Activated T-cell treated with anti-CD3 and anti-CD28 coated beads for 1 hour (primary cell): ENCODE measurements around the gene SNTG2.

ENCODE experiments used
- DNase-seq: peaks from one replicate; pipeline ENCODE4 v3.0.0-alpha.2; 2020; ENCODE audit warnings: low read depth

The SNTG2 gene

GRCh38 chr2:1318366-1319009 lies 367.8 kb downstream of the SNTG2 start:
- DNase-seq, result no peak

GRCh38 chr2:1319393-1319792 lies 368.7 kb downstream of the SNTG2 start:
- no peak for DNase-seq

GRCh38 chr2:1321321-1321720 lies 370.7 kb downstream of the SNTG2 start:
- no peak for DNase-seq

- DNase-seq, result no peak
Measured at GRCh38 chr2:1324884-1325283, 374.2 kb downstream of the SNTG2 start.

- no peak for DNase-seq
Measured at GRCh38 chr2:1328684-1329083, 378.0 kb downstream of the SNTG2 start.

GRCh38 chr2:1339388-1340140 lies 388.9 kb downstream of the SNTG2 start:
- no peak for DNase-seq

GRCh38 chr2:1340141-1340512 lies 389.5 kb downstream of the SNTG2 start:
- no peak for DNase-seq

GRCh38 chr2:1341404-1342120 lies 390.9 kb downstream of the SNTG2 start:
- no peak for DNase-seq

- DNase-seq, result no peak
Measured at GRCh38 chr2:1348789-1349188, 398.1 kb downstream of the SNTG2 start.

- no peak for DNase-seq
Measured at GRCh38 chr2:1350111-1350510, 399.5 kb downstream of the SNTG2 start.

GRCh38 chr2:1353124-1353523 lies 402.5 kb downstream of the SNTG2 start:
- DNase-seq, result no peak

GRCh38 chr2:1353543-1353942 lies 402.9 kb downstream of the SNTG2 start:
- no peak for DNase-seq

GRCh38 chr2:1360144-1360543 lies 409.5 kb downstream of the SNTG2 start:
- DNase-seq, result no peak

- DNase-seq, result no peak
Measured at GRCh38 chr2:1360557-1361250, 410.1 kb downstream of the SNTG2 start.

- no peak for DNase-seq
Measured at GRCh38 chr2:1363367-1363766, 412.7 kb downstream of the SNTG2 start.

- no peak for DNase-seq
Measured at GRCh38 chr2:1366546-1367134, 416.0 kb downstream of the SNTG2 start.

GRCh38 chr2:1367601-1368000 lies 417.0 kb downstream of the SNTG2 start:
- DNase-seq, result no peak

- DNase-seq, result no peak
Measured at GRCh38 chr2:1369905-1370304, 419.3 kb downstream of the SNTG2 start.

GRCh38 chr2:1370461-1370860 lies 419.8 kb downstream of the SNTG2 start:
- DNase-seq, result no peak

- DNase-seq, result no peak
Measured at GRCh38 chr2:1371082-1371481, 420.4 kb downstream of the SNTG2 start.

GRCh38 chr2:1373830-1374229 lies 423.2 kb downstream of the SNTG2 start:
- no peak for DNase-seq

GRCh38 chr2:1374287-1374686 lies 423.6 kb downstream of the SNTG2 start:
- no peak for DNase-seq
